ENCODE data around the gene DLX1.

GRCh38 chr2:172039011-172039704 is 46.1 kb upstream of the DLX1 start:
- TF ChIP-seq EZH2 (IDR thresholded peaks at IDR 0.05; ENCODE audit: insufficient read depth, poor library complexity, severe bottlenecking) (no peak), EZH2phosphoT487 (IDR thresholded peaks at IDR 0.05; ENCODE audit: insufficient read depth, low read depth) (no peak)

All from GM23248 (cell line).